Sigmoid colon (tissue), 7 donors: ENCODE data around the gene IRX2. TPM values are rescaled to one million over a fixed set of nuclear protein-coding genes. Genes with fewer than 3 reads are reported as not detected.

Experiments
- DNase-seq: peaks from one replicate; pipeline ENCODE4 v3.0.0-alpha.2; 2019
- H3K27ac ChIP-seq, 4 donors: fragments of 200-600 bp; sonication (generic); one replicate each; pipeline ENCODE4 v1.5.1; 2016 to 2019; ENCODE audit warnings: mild to moderate bottlenecking in 1 of 4
- H3K27me3 ChIP-seq, 3 donors: fragments of 200-600 bp; sonication (generic); one replicate each; pipeline ENCODE4 v1.5.1; 2019; ENCODE audit warnings: mild to moderate bottlenecking in 1 of 3
- H3K36me3 ChIP-seq, 4 donors: fragments of 200-600 bp; sonication (generic); one replicate each; pipeline ENCODE4 v1.5.1; 2016 to 2019
- H3K4me1 ChIP-seq, 4 donors: fragments of 200-600 bp; sonication (generic); one replicate each; pipeline ENCODE4 v1.5.1; 2017 to 2019
- H3K4me3 ChIP-seq, 4 donors: fragments of 200-600 bp; sonication (generic); one replicate each; pipeline ENCODE4 v1.5.1; 2017 to 2019; ENCODE audit warnings: mild to moderate bottlenecking in 2 of 4, moderate library complexity in 1 of 4
- H3K9me3 ChIP-seq, 4 donors: fragments of 200-600 bp in 3 of 4; sonication (generic) in 3 of 4; one replicate each; pipeline versions ENCODE4 v1.5.1 to v1.6.1; 2013 to 2019
- CTCF ChIP-seq, 4 experiments: fragments of 450-650 bp in 3 of 4; fragments of 200-600 bp in 1 of 4; IDR thresholded peaks; one replicate each; pipeline ENCODE4 v1.5.1; 2016 to 2019; ENCODE audit warnings: antibody characterized with exemption in 4 of 4, mild to moderate bottlenecking in 3 of 4, moderate library complexity in 2 of 4
- EP300 ChIP-seq, 4 donors: sonication (generic); formaldehyde crosslinking; IDR thresholded peaks; one replicate each; pipeline ENCODE4 v1.6.1; 2017; ENCODE audit warnings: antibody characterized with exemption in 4 of 4
- POLR2A ChIP-seq, 2 donors: fragments of 450-650 bp; IDR thresholded peaks; one replicate each; pipeline ENCODE4 v1.6.1; 2016; ENCODE audit warnings: antibody characterized with exemption in 2 of 2, mild to moderate bottlenecking in 2 of 2, moderate library complexity in 2 of 2
- POLR2AphosphoS5 ChIP-seq, 4 donors: sonication (generic); formaldehyde crosslinking; IDR thresholded peaks; one replicate each; pipeline ENCODE4 v1.6.1; 2017; ENCODE audit warnings: antibody characterized with exemption in 4 of 4
- WGBS, 2 donors: extraction: QIAGEN DNeasy Blood & Tissue Kit; methylation state at CpG; one replicate each; pipeline ENCODE4 v1.1.7; 2013; 5-methylcytosine and 5-hydroxymethylcytosine counted together
- intact Hi-C: fragments of 100-400 bp; cut with DNase I; formaldehyde crosslinking; loops from one replicate; pipeline ENCODE4 v1.15.1; 2023
- polyA plus RNA-seq, 3 donors: library from polyadenylated mRNA; stranded (reverse); fragments of 200-250 nt; gene quantifications; one replicate each; pipeline ENCODE4 v1.2.3, GENCODE V29; 2013
- total RNA-seq, 4 donors: library from RNA; depleted of rRNA; stranded (reverse); fragments of >200 nt; gene quantifications; one replicate each; pipeline ENCODE4 v1.1.0, GENCODE V29; 2016
- donor health status: healthy with polysubstance abuse.
- donor health status: Bipolar disorder and iron deficiency.
- donor health status: healthy.

IRX2 gene
- total and polyA plus RNA-seq, 7 donors = 0.03 TPM; not detected in 6

DNA sequence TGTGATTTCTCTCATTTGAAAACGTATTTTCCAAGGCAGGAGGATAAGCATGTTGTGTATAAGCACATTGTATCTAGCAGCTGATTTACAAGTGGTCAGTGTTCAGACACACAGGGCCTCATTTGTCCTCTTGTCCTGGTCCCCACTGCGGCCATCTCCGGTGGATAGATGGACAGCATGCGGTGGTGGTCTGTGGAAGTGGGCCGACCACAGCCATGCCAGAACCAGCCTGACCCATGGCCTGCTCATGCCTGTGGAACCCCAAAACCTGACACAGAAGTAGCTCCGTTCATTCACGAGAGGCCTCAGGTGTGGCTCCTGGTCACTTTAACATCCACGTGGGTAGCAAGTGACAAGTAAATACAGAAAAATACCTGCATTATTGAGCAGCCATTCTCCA, 14.6 kb downstream of the IRX2 start:
- Histone ChIP-seq H3K9me3 (no peaks in the 10 kb centered on the region), H3K4me1 (peaks cover 0 to 22% (median 15%) of the 10 kb centered on the region in 4 donors), H3K4me3 (no peak overlapping the region), H3K27me3 (peaks cover 27 to 89% (median 57%) of the 10 kb centered on the region in 3 donors), H3K36me3 (no peaks in the 10 kb centered on the region), H3K27ac (no peak overlapping the region)
- peak; percentile 57 for DNase-seq
- TF ChIP-seq POLR2AphosphoS5 (IDR thresholded peaks at IDR 0.05) = no peak
- TF ChIP-seq CTCF (IDR thresholded peaks at IDR 0.05) = no peak
- no peak for TF ChIP-seq POLR2A (IDR thresholded peaks at IDR 0.05)
- no peak for TF ChIP-seq EP300 (IDR thresholded peaks at IDR 0.05)
- WGBS, 2 donors = 78 to 87% methylated on average over 8 of the region's 8 CpGs
- intact Hi-C loops = no loop called here

DNA sequence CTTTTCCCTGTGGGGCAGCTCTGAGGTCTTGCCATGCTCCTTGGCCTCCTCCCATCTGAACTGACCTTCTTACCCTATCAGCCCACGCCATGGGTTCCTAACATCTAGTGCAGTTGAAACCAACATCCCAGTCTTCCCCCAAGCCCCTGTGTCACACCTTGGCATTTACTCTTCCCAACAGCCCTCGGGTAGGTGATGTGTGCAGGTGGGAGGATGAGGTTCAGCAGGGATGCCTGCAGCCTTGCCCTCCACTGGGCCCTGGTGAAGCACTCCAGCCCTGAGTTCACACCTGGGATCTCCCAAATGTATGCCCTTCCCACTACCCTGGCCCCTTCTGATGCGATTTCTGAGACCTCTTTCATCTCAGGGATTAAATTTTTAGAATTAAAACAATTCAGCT, 15.5 kb downstream of the IRX2 start:
- H3K9me3 ChIP-seq = no peaks in the 10 kb centered on the region
- WGBS, 2 donors = 56 to 75% methylated on average over 3 of the region's 3 CpGs
- intact Hi-C loops = no loop called here
- no peak for TF ChIP-seq EP300 (IDR thresholded peaks at IDR 0.05)
- TF ChIP-seq CTCF (IDR thresholded peaks at IDR 0.05) = no peak
- no peak for TF ChIP-seq POLR2A (IDR thresholded peaks at IDR 0.05)
- no peak for TF ChIP-seq POLR2AphosphoS5 (IDR thresholded peaks at IDR 0.05)
- H3K27ac ChIP-seq = no peak overlapping the region
- DNase-seq = peak; percentile 50
- H3K27me3 ChIP-seq = peaks cover 23 to 83% (median 51%) of the 10 kb centered on the region in 3 donors
- H3K4me3 ChIP-seq = no peak overlapping the region
- H3K4me1 ChIP-seq = peaks cover 0 to 22% (median 15%) of the 10 kb centered on the region in 4 donors
- no peaks in the 10 kb centered on the region for H3K36me3 ChIP-seq

DNA sequence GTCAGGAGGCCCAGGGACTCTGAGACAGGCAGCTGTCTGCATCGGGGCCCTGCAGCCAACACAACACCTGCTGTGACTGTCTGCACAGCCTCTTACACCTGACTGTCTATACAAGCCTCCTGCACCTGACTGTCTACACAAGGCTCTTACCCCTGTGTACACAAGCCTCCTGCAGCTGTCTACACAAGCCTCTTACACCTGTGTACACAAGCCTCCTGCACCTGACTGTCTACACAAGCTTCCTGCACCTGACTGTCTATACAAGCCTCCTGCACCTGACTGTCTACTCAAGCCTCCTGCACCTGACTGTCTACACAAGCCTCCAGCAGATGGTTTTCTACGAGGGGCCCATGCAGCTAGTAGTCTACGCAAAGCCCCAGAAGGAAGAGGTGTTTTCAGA, 18.6 kb downstream of the IRX2 start:
- no peak overlapping the region for H3K27ac ChIP-seq
- peak; percentile 22 for DNase-seq
- no peaks in the 10 kb centered on the region for H3K36me3 ChIP-seq
- no peaks in the 10 kb centered on the region for H3K4me1 ChIP-seq
- peaks cover 0 to 81% (median 20%) of the 10 kb centered on the region in 3 donors for H3K27me3 ChIP-seq
- no peaks in the 10 kb centered on the region for H3K9me3 ChIP-seq
- intact Hi-C loops = no loop called here
- TF ChIP-seq POLR2A (IDR thresholded peaks at IDR 0.05) (no peak), CTCF (IDR thresholded peaks at IDR 0.05) (no peak), EP300 (IDR thresholded peaks at IDR 0.05) (no peak), POLR2AphosphoS5 (IDR thresholded peaks at IDR 0.05) (no peak)
- 46 to 53% methylated on average over 3 of the region's 3 CpGs for WGBS, 2 donors
- H3K4me3 ChIP-seq = no peak overlapping the region

DNA sequence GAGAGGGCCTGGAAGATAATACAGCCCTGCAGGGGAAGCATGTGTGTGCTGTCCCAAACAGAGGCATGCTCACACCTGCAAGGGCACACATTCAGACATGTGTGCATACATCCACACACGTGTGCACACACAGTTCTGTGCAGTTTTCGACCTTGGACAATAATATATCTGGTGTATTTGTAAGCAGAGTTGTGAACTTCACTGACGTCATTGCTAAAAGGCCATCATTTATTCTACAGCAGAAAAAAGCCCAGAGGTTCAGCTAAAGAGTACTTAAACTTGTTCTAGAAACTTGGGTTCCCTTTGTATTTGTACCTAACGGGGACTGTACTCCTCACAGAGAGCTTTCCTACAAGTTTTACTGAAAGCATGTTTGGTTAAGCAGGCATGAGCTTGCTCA, 19.5 kb downstream of the IRX2 start:
- TF ChIP-seq POLR2A (IDR thresholded peaks at IDR 0.05) (no peak), EP300 (IDR thresholded peaks at IDR 0.05) (no peak), CTCF (IDR thresholded peaks at IDR 0.05) (no peak), POLR2AphosphoS5 (IDR thresholded peaks at IDR 0.05) (no peak)
- 56 to 75% methylated on average over 4 of the region's 4 CpGs for WGBS, 2 donors
- H3K9me3 ChIP-seq = no peaks in the 10 kb centered on the region
- no peaks in the 10 kb centered on the region for H3K36me3 ChIP-seq
- intact Hi-C loops = no loop called here
- no peak for DNase-seq
- no peak overlapping the region for H3K27ac ChIP-seq
- H3K4me1 ChIP-seq = no peaks in the 10 kb centered on the region
- peaks cover 0 to 81% (median 12%) of the 10 kb centered on the region in 3 donors for H3K27me3 ChIP-seq
- H3K4me3 ChIP-seq = no peak overlapping the region

- H3K4me3 ChIP-seq = no peak overlapping the region
- no peak overlapping the region for H3K27ac ChIP-seq
- H3K36me3 ChIP-seq = no peaks in the 10 kb centered on the region
- WGBS, 2 donors = 78 to 80% methylated on average over 7 of the region's 7 CpGs
- H3K9me3 ChIP-seq = no peaks in the 10 kb centered on the region
- peaks cover 0 to 67% (median 0%) of the 10 kb centered on the region in 3 donors for H3K27me3 ChIP-seq
- TF ChIP-seq CTCF (IDR thresholded peaks at IDR 0.05) (no peak), POLR2AphosphoS5 (IDR thresholded peaks at IDR 0.05) (no peak), POLR2A (IDR thresholded peaks at IDR 0.05) (no peak), EP300 (IDR thresholded peaks at IDR 0.05) (no peak)
- H3K4me1 ChIP-seq = no peaks in the 10 kb centered on the region
- no peak for DNase-seq
- intact Hi-C loops = no loop called here
Observed at GRCh38 chr5:2729189-2729588, 22.3 kb downstream of the IRX2 start.
